NCI-H2196 (cell line): Measurements from ENCODE around the gene ZFYVE9.
"Not testable (repeated sequence)": the region's sequence is repeated elsewhere in the genome, so short reads cannot be mapped to it uniquely, and the experiment has no call there.

Source experiments
- DNase-seq: peaks from one replicate; lab custom pipeline; 2025; ENCODE audit not compliant: unreplicated experiment; lab: John Stamatoyannopoulos, UW

The ZFYVE9 gene

DNA sequence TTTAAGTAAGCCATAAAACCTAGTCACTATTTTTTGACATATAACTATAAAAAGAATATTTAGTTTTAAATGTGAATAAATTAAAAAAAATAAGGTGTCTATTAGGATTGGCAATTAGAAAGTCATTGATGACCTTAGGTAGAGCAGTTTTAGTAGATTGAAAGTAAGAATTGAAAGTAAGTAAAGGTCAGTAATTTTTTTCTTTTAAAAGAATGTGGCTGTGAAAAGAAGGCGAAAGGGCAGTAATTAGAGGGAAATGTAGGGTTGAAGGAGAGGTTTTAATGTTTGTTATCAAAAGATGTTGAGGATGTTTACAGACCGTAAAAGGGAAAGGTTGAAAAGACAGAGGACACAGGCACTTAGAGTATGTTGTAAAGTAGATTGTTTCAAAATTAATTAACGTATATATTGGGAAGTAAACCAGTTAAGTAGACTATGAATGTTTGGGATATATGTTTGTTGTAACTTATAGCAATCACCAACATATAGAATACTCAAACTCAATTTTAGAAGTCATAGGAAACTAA lies 41.0 kb downstream of the ZFYVE9 start:
- no peak for DNase-seq

- no peak for DNase-seq
These were observed 44.6 kb downstream of the ZFYVE9 start for GRCh38 chr1:52186449-52186848.

DNA sequence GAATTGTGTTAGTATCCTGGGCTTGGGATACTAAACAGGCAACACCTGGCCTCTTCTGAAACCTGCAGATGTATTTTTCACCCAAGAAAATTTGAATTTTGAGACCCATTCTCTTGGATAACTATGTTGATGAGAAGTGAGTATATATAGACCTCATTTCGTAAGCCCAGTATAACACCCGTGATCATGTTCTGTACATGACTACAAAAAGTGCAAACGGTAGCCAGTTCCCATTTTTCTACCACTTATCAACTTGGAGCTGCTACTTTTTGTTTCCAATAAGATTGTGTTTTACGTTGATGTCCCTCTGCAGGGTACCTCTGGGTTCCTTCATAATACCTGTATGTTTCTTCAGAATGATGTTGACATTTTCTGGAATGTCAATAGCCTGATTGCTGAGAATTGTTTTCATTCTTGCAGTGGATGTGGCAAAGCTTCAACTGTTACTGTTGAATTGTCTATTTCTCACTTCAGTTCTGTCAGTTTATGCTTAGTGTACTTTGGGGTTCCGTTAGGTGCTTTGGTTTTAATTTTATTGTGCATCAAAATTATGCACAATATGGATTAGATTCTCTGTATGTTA lies 48.1 kb downstream of the ZFYVE9 start:
- DNase-seq: no peak

- DNase-seq: no peak
These were observed 48.8 kb downstream of the ZFYVE9 start for GRCh38 chr1:52190500-52191252.

DNA sequence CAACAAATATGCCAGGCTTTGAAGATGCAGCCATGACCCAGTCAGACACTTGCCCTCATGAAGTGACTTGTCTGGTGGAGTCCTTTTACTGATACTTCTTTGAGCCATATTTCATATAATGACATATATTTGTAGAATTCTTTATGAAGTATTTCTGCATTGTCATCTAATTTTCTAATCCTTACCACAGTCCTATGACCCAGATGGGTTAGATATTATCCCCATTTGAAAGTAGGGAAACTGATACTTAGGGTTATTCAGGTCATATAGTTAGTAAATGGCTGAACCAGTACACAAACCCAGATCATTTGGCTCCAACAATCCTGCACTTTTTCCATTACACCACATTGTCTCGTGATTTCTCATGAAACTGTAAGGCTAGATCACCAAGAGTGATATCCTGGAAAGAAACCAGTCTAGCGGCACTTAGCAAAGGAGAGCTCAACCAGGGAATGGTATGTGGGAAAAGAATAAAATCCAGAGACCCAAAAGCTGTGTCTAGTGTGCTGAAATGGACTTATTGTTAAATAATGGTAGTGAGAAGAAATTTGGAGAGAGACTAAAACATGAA lies 49.6 kb downstream of the ZFYVE9 start:
- DNase-seq: no peak

DNA sequence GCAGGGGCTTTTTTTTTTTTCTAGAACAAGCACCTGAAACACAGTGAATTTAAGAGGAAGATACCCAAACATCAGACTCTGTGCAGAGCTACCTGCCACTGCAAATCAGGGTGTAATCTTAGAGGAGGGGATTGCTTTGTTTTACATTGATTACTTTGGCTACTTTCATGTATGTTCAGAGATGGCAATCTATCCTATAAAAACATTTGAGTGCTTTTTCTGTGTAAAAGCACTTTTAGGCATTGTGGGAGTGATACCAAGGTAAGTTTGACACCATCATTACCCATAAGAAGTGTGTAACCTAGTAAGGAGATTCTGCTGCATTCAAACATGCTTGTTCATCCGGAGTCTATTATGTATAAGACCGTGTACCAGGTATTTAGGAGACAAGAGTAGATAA lies 50.1 kb downstream of the ZFYVE9 start:
- DNase-seq: no peak

- DNase-seq: no peak
These were observed 50.5 kb downstream of the ZFYVE9 start for GRCh38 chr1:52192436-52192835.

DNA sequence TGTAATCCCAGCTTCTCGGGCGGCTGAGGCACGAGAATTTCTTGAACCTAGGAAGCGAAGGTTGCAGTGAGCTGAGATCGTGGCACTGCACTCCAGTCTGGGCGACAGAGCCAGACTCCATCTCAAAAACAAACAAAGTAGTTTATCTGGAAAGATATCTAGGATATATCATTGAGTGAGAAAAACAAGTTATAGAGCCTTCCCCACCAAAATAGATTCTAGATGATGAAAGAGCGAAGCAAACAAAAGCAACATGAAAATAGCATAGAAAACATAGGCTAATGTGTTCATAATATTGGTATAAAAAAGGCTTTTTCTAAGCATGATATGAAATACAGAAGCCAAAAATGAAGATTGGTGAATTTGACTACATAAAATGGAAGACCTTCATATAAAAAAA lies 52.1 kb downstream of the ZFYVE9 start:
- DNase-seq: no peak

- DNase-seq: no peak
These were observed 53.3 kb downstream of the ZFYVE9 start for GRCh38 chr1:52195161-52195560.

DNA sequence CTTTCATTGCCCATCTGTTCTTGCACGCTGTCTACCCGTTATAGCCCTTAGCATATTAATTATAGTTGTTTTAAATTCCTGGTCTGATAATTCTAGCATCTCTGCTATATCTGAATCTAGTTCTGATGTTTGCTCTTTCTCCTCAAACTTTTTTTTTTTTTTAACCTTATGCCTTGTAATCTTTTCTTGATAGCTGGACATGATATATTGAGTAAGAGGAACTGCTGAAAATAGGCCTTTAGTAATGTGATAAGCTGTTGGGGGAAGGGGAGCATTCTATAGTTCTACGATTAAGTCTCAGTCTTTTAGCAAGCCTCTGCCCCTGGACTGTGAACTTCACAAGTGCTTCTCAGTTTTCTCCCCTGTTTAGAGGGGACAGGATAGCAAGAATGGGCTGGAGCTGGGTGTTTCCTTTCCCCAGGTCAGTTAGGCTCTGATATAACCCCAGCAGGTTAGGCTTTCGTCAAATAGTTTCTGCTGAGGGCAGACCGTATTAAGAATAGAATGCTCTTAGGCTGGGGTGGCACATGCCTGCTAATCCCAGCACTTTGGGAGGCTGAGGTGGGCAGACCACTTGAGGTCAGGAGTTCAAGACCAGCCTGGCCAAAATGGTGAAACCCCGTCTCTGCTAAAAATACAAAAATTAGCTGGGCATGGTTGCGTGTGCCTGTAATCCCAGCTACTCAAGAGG lies 62.2 kb downstream of the ZFYVE9 start:
- no peak for DNase-seq

DNA sequence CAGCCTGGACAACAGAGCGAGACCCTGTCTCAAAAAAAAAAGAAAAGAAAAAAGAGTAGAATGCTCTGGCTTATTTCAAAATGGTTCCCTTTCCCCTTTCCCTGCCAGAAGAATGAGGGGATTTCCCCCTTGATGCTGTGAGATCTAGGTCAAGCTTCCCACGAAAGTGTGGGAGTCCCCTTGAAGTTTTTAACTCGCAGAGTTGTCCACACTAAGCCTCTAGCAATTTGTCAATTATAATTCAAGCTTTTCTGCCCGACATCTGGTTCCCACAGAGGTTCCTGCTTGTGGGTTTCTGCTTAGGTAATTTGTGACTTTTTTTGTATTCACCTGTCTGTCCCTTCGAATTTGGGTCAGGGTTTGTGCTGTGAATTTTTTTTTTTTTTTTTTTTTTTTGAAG lies 62.8 kb downstream of the ZFYVE9 start:
- no peak for DNase-seq

- DNase-seq: not testable (repeated sequence)
These were observed 64.8 kb downstream of the ZFYVE9 start for GRCh38 chr1:52206686-52207085.

DNA sequence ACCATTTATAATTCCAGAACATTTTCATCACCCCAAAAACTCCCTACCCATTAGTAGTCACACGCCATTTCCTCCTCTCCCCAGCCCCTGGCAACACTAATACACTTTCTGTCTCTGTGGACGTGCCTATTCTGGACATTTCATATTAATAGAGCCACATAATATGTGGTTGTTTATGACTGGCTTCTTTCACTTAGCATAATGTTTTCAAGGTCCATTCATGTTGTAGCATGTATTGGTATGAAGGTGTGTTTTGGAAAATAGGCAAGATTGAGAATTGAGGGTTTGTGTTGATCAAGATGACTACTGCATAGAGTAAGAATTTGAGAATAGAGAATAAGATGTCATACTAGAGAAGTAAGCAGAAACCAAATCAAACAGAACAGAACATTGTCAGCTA lies 67.5 kb downstream of the ZFYVE9 start:
- no peak for DNase-seq

- no peak for DNase-seq
These were observed 68.2 kb downstream of the ZFYVE9 start for GRCh38 chr1:52210044-52210443.

- no peak for DNase-seq
These were observed 75.1 kb downstream of the ZFYVE9 start for GRCh38 chr1:52216907-52217458.

DNA sequence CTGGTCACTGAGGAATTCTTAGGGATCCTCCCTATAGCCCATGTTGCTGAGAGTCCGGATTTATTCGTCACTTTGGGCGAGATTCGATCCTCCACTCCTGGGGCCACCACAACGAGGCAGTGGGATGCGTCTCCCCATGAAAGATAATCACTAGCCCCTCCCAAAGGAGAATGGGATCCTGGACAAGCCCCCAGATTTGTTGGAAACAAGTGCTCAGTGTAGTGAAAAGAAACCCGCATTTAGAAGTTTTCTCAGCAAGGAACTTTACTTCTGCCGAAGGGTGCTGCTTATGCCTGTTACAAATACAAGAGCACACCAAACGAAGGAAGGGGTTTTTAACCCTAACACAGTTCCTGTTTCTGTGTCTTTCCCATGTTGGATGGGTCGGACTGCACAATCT lies 83.3 kb downstream of the ZFYVE9 start:
- DNase-seq: no peak

DNA sequence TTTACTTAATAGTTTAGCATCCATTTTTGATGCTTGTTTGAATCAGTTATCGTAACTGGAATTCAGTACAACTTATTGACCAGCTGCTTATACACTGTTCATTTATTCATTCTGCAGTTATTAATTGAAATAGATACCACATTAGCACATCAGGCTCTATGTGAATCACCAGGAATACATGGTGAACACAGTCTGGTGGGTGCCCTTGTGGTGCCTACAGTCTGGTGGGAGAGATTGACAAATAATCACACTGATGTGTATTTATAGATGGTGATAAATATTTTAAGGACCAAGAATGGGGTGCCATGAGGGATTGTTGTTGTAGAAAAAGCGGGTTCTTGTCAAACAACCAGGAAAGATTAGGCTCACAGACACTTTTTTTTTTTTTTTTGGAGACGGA lies 87.6 kb downstream of the ZFYVE9 start:
- DNase-seq: no peak

DNA sequence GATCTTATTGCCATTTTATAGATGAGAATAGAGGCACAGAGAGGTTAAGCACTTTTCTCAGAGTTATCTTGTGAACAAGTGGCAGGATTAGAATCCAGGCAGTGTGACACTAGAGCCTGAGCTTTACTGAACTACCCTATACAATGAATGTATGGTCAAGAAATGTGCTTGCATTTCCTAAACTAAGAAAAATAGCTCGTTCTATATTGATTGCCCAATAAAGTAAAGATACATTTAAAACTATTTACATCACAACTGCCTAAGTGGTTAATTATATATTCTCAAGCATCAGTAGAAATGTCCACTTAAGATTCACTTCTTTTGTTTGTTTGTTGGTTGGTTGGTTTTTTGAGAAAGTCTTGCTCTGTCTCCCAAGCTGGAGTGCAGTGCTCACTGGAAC lies 91.6 kb downstream of the ZFYVE9 start:
- no peak for DNase-seq

GRCh38 chr1:52234014-52234413 lies 92.1 kb downstream of the ZFYVE9 start:
- DNase-seq: no peak

GRCh38 chr1:52234708-52235107 lies 92.8 kb downstream of the ZFYVE9 start:
- no peak for DNase-seq

DNA sequence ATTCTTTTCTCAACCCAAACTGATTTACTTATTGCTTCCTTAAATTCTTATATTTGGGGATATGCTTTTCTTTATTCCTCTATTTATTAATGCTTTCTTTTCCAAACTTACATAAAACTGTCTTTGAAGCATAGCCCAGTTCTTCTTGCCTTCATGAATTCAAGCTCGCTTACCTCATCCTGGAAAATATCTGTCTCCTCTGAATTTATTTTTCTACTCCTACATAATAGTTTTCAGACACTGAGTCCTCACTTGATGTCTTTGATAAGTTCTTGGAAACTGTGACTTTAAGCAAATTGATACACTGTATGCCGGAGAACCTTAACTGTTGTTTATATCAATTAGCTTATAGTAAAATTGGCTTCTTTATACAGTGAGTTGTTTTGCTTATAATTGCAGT lies 93.8 kb downstream of the ZFYVE9 start:
- no peak for DNase-seq

GRCh38 chr1:52237430-52237829 lies 95.5 kb downstream of the ZFYVE9 start:
- DNase-seq: no peak
